ENCODE data around the gene POLD3.

The POLD3 gene

GRCh38 chr11:74681686-74682651 lies 89.6 kb downstream of the POLD3 start:
- no peak for DNase-seq (ENCODE audit: low read depth, low spot score)
- Histone ChIP-seq H3K9me3 (ENCODE audit: low read depth, low read length) (no peaks in the 10 kb centered on the region), H3K36me3 (ENCODE audit: insufficient read depth, low read length) (no peaks in the 10 kb centered on the region), H3K27ac (no peak overlapping the region), H3K4me3 (no peak overlapping the region), H3K9ac (ENCODE audit: insufficient read length) (no peak overlapping the region)
- TF ChIP-seq POLR2AphosphoS5 (IDR thresholded peaks at IDR 0.05; ENCODE audit: borderline replicate concordance, low read depth, low read length): no peak
- TF ChIP-seq FOXP2 (optimal IDR thresholded peaks at IDR 0.05; ENCODE audit: control extremely low read depth, extremely low read length, insufficient read depth): no peak
- no peak for TF ChIP-seq EZH2 (IDR thresholded peaks at IDR 0.05)

- Histone ChIP-seq H3K9ac (ENCODE audit: insufficient read length) (no peak overlapping the region), H3K36me3 (ENCODE audit: insufficient read depth, low read length) (no peaks in the 10 kb centered on the region), H3K9me3 (ENCODE audit: low read depth, low read length) (no peaks in the 10 kb centered on the region), H3K4me3 (no peak overlapping the region), H3K27ac (no peak overlapping the region)
- no peak for DNase-seq (ENCODE audit: low read depth, low spot score)
- no peak for TF ChIP-seq EZH2 (IDR thresholded peaks at IDR 0.05)
- TF ChIP-seq FOXP2 (optimal IDR thresholded peaks at IDR 0.05; ENCODE audit: control extremely low read depth, extremely low read length, insufficient read depth): no peak
- no peak for TF ChIP-seq POLR2AphosphoS5 (IDR thresholded peaks at IDR 0.05; ENCODE audit: borderline replicate concordance, low read depth, low read length)
These were observed 90.4 kb downstream of the POLD3 start for GRCh38 chr11:74682731-74683278.

- no peak for DNase-seq (ENCODE audit: low read depth, low spot score)
- no peak overlapping the region for H3K4me3 ChIP-seq
- TF ChIP-seq POLR2AphosphoS5 (IDR thresholded peaks at IDR 0.05; ENCODE audit: borderline replicate concordance, low read depth, low read length): no peak
- TF ChIP-seq EZH2 (IDR thresholded peaks at IDR 0.05): no peak
- TF ChIP-seq FOXP2 (optimal IDR thresholded peaks at IDR 0.05; ENCODE audit: control extremely low read depth, extremely low read length, insufficient read depth): no peak
- H3K9ac ChIP-seq (ENCODE audit: insufficient read length): no peak overlapping the region
- H3K36me3 ChIP-seq (ENCODE audit: insufficient read depth, low read length): no peaks in the 10 kb centered on the region
- H3K27ac ChIP-seq: no peak overlapping the region
- no peaks in the 10 kb centered on the region for H3K9me3 ChIP-seq (ENCODE audit: low read depth, low read length)
These were observed 91.0 kb downstream of the POLD3 start for GRCh38 chr11:74683279-74683871.

- Histone ChIP-seq H3K9me3 (ENCODE audit: low read depth, low read length) (no peaks in the 10 kb centered on the region), H3K4me3 (no peak overlapping the region), H3K9ac (ENCODE audit: insufficient read length) (no peak overlapping the region), H3K27ac (no peak overlapping the region), H3K36me3 (ENCODE audit: insufficient read depth, low read length) (no peaks in the 10 kb centered on the region)
- no peak for TF ChIP-seq FOXP2 (optimal IDR thresholded peaks at IDR 0.05; ENCODE audit: control extremely low read depth, extremely low read length, insufficient read depth)
- TF ChIP-seq POLR2AphosphoS5 (IDR thresholded peaks at IDR 0.05; ENCODE audit: borderline replicate concordance, low read depth, low read length): no peak
- TF ChIP-seq EZH2 (IDR thresholded peaks at IDR 0.05): no peak
- DNase-seq (ENCODE audit: low read depth, low spot score): no peak
These were observed 91.6 kb downstream of the POLD3 start for GRCh38 chr11:74683941-74684481.

- DNase-seq (ENCODE audit: low read depth, low spot score): no peak
- H3K27ac ChIP-seq: no peak overlapping the region
- H3K36me3 ChIP-seq (ENCODE audit: insufficient read depth, low read length): no peaks in the 10 kb centered on the region
- no peaks in the 10 kb centered on the region for H3K9me3 ChIP-seq (ENCODE audit: low read depth, low read length)
- H3K9ac ChIP-seq (ENCODE audit: insufficient read length): no peak overlapping the region
- H3K4me3 ChIP-seq: no peak overlapping the region
- TF ChIP-seq EZH2 (IDR thresholded peaks at IDR 0.05) (no peak), FOXP2 (optimal IDR thresholded peaks at IDR 0.05; ENCODE audit: control extremely low read depth, extremely low read length, insufficient read depth) (no peak), POLR2AphosphoS5 (IDR thresholded peaks at IDR 0.05; ENCODE audit: borderline replicate concordance, low read depth, low read length) (no peak)
These were observed 92.3 kb downstream of the POLD3 start for GRCh38 chr11:74684661-74685060.

GRCh38 chr11:74685338-74685737 lies 93.0 kb downstream of the POLD3 start:
- no peaks in the 10 kb centered on the region for H3K9me3 ChIP-seq (ENCODE audit: low read depth, low read length)
- TF ChIP-seq EZH2 (IDR thresholded peaks at IDR 0.05): no peak
- TF ChIP-seq POLR2AphosphoS5 (IDR thresholded peaks at IDR 0.05; ENCODE audit: borderline replicate concordance, low read depth, low read length): no peak
- TF ChIP-seq FOXP2 (optimal IDR thresholded peaks at IDR 0.05; ENCODE audit: control extremely low read depth, extremely low read length, insufficient read depth): no peak
- H3K4me3 ChIP-seq: no peak overlapping the region
- no peaks in the 10 kb centered on the region for H3K36me3 ChIP-seq (ENCODE audit: insufficient read depth, low read length)
- no peak overlapping the region for H3K27ac ChIP-seq
- no peak for DNase-seq (ENCODE audit: low read depth, low spot score)
- H3K9ac ChIP-seq (ENCODE audit: insufficient read length): no peak overlapping the region

- Histone ChIP-seq H3K36me3 (ENCODE audit: insufficient read depth, low read length) (no peaks in the 10 kb centered on the region), H3K27ac (no peak overlapping the region), H3K9me3 (ENCODE audit: low read depth, low read length) (no peaks in the 10 kb centered on the region), H3K9ac (ENCODE audit: insufficient read length) (no peak overlapping the region), H3K4me3 (no peak overlapping the region)
- DNase-seq (ENCODE audit: low read depth, low spot score): no peak
- TF ChIP-seq FOXP2 (optimal IDR thresholded peaks at IDR 0.05; ENCODE audit: control extremely low read depth, extremely low read length, insufficient read depth) (no peak), EZH2 (IDR thresholded peaks at IDR 0.05) (no peak), POLR2AphosphoS5 (IDR thresholded peaks at IDR 0.05; ENCODE audit: borderline replicate concordance, low read depth, low read length) (no peak)
These were observed 93.5 kb downstream of the POLD3 start for GRCh38 chr11:74685905-74686304.

GRCh38 chr11:74686792-74687191 lies 94.4 kb downstream of the POLD3 start:
- H3K36me3 ChIP-seq (ENCODE audit: insufficient read depth, low read length): no peaks in the 10 kb centered on the region
- no peak overlapping the region for H3K27ac ChIP-seq
- no peak for DNase-seq (ENCODE audit: low read depth, low spot score)
- TF ChIP-seq FOXP2 (optimal IDR thresholded peaks at IDR 0.05; ENCODE audit: control extremely low read depth, extremely low read length, insufficient read depth): no peak
- TF ChIP-seq POLR2AphosphoS5 (IDR thresholded peaks at IDR 0.05; ENCODE audit: borderline replicate concordance, low read depth, low read length): no peak
- TF ChIP-seq EZH2 (IDR thresholded peaks at IDR 0.05): no peak
- H3K9ac ChIP-seq (ENCODE audit: insufficient read length): no peak overlapping the region
- H3K4me3 ChIP-seq: no peak overlapping the region
- H3K9me3 ChIP-seq (ENCODE audit: low read depth, low read length): no peaks in the 10 kb centered on the region
